ENCODE results near the gene CALHM2. TPM values are rescaled to one million over a fixed set of nuclear protein-coding genes. Genes with fewer than 3 reads are reported as not detected.

CALHM2 gene
- total RNA-seq, 1 experiment from 2014 or later = not detected

DNA sequence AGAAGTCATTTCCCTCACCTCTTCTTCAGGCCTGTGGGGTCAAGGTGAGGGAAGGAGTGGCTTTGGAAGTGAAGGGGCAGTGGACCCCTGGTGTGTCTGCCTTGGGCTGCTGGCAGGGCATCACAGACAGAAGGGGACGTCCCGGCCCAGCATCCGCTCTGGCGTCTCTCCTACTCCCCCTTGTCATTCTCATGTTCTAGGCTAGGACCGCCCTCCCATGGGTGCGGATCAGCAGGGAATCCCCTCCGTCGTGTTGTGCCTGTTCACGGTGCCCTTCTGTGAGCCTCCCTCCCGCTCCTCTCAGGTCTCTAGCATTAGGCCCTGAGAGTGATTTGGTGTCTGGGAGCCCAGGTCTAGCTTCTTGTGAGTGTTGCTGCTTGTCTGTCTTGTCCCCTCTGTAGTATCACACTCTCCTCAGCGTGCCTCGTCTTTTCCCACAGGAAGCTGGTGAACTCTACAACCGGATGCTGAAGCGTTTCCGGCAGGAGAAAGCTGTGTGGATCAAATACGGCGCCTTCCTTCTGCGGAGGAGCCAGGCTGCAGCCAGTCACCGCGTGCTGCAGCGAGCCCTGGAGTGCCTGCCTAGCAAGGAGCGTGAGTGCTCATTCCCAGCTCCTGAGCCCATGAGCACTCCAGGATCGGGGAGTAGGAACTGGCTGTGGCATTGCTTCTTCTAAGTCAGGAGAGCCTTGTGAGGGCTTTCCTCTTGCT is 8.5 kb downstream of the CALHM2 start:
- Histone ChIP-seq H3K36me3 (ENCODE audit: insufficient read depth, low read length) (peaks cover 32% of the 10 kb centered on the region), H3K4me3 (ENCODE audit: low read length) (no peak overlapping the region), H3K9me2 (replicated peaks; ENCODE audit: insufficient read depth, low read length) (no peaks in the 10 kb centered on the region), H3K4me1 (ENCODE audit: low read length) (no peaks in the 10 kb centered on the region), H3K9ac (ENCODE audit: low read length) (no peak overlapping the region), H3K27me3 (ENCODE audit: low read length) (no peaks in the 10 kb centered on the region), H3K27ac (ENCODE audit: low read length) (no peak overlapping the region), H3K79me2 (ENCODE audit: low read length) (no peaks in the 10 kb centered on the region), H4K20me1 (ENCODE audit: insufficient read depth, low read depth, low read length) (no peaks in the 10 kb centered on the region), H3K9me3 (ENCODE audit: low read length) (no peaks in the 10 kb centered on the region), H3K4me2 (ENCODE audit: low read depth, low read length, poor library complexity, severe bottlenecking) (no peak overlapping the region), H2AFZ (ENCODE audit: low read length) (no peak overlapping the region)
- no peak for DNase-seq

DNA sequence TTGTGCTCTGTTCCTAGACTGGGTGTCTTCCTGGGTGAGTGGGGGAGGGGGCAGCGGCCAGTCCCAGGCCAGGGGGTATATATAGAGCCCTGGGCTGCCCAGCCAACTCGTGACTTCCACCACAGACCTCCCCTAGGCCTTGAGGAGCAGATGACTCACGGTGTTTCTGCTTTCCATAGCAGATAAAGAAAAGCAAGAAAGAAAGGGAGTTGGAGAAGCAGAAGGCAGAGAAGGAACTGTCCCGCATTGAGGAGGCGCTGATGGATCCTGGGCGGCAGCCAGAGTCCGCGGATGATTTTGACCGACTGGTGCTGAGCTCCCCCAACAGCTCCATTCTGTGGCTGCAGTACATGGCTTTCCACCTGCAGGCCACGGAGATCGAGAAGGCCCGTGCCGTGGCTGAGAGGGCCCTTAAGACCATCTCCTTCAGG is 10.1 kb downstream of the CALHM2 start:
- no peak overlapping the region for H3K4me3 ChIP-seq (ENCODE audit: low read length)
- H4K20me1 ChIP-seq (ENCODE audit: insufficient read depth, low read depth, low read length) = no peaks in the 10 kb centered on the region
- H3K9me2 ChIP-seq (replicated peaks; ENCODE audit: insufficient read depth, low read length) = no peaks in the 10 kb centered on the region
- H3K9ac ChIP-seq (ENCODE audit: low read length) = no peak overlapping the region
- H3K27me3 ChIP-seq (ENCODE audit: low read length) = no peaks in the 10 kb centered on the region
- no peak overlapping the region for H3K4me2 ChIP-seq (ENCODE audit: low read depth, low read length, poor library complexity, severe bottlenecking)
- no peak for DNase-seq
- H3K9me3 ChIP-seq (ENCODE audit: low read length) = no peaks in the 10 kb centered on the region
- H3K4me1 ChIP-seq (ENCODE audit: low read length) = no peaks in the 10 kb centered on the region
- no peak overlapping the region for H2AFZ ChIP-seq (ENCODE audit: low read length)
- H3K36me3 ChIP-seq (ENCODE audit: insufficient read depth, low read length) = peaks cover 39% of the 10 kb centered on the region
- H3K27ac ChIP-seq (ENCODE audit: low read length) = no peak overlapping the region
- no peaks in the 10 kb centered on the region for H3K79me2 ChIP-seq (ENCODE audit: low read length)

DNA sequence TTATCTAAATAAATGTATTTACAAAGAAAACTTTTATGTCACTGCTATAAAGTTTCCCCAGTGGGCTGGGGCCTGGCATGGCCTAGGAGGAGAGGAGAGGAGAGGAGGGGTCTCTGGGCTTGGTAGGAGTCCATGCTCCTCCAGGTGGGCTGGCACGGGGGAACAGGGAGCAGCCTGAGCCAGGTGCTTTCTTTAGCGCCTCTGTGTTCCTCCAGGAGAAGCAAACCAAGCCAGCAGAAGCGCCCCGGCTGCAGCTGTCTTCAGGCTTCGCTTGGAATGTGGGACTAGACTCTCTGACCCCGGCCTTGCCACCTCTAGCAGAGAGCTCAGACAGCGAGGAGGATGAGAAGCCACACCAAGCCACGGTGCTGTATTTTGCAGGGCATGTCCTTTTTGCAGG is 10.6 kb downstream of the CALHM2 start:
- H3K4me2 ChIP-seq (ENCODE audit: low read depth, low read length, poor library complexity, severe bottlenecking) = no peak overlapping the region
- no peak overlapping the region for H3K27ac ChIP-seq (ENCODE audit: low read length)
- H3K4me3 ChIP-seq (ENCODE audit: low read length) = no peak overlapping the region
- peaks cover 42% of the 10 kb centered on the region for H3K36me3 ChIP-seq (ENCODE audit: insufficient read depth, low read length)
- H4K20me1 ChIP-seq (ENCODE audit: insufficient read depth, low read depth, low read length) = no peaks in the 10 kb centered on the region
- no peak for DNase-seq
- H3K9ac ChIP-seq (ENCODE audit: low read length) = no peak overlapping the region
- no peaks in the 10 kb centered on the region for H3K9me3 ChIP-seq (ENCODE audit: low read length)
- H3K4me1 ChIP-seq (ENCODE audit: low read length) = no peaks in the 10 kb centered on the region
- H3K9me2 ChIP-seq (replicated peaks; ENCODE audit: insufficient read depth, low read length) = no peaks in the 10 kb centered on the region
- H3K79me2 ChIP-seq (ENCODE audit: low read length) = no peaks in the 10 kb centered on the region
- H2AFZ ChIP-seq (ENCODE audit: low read length) = no peak overlapping the region
- no peaks in the 10 kb centered on the region for H3K27me3 ChIP-seq (ENCODE audit: low read length)

DNA sequence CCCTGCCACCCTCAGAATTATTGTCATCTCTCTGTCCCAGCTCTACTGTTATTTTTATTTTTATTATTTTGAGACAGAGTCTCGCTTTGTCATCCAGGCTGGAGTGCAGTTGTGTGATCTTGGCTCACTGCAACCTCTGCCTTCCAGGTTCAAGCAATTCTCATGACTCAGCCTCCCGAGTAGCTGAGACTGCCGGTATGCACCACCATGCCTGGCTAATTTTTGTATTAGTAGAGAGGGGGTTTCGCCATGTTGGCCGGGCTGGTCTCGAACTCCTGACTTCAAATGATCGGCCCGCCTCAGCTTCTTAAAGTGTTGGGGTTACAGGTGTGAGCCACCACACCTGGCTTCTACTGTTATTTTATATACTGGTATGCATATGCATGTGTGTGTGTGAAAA is 11.0 kb downstream of the CALHM2 start:
- H3K4me1 ChIP-seq (ENCODE audit: low read length) = no peaks in the 10 kb centered on the region
- no peak overlapping the region for H3K4me3 ChIP-seq (ENCODE audit: low read length)
- H3K36me3 ChIP-seq (ENCODE audit: insufficient read depth, low read length) = peaks cover 45% of the 10 kb centered on the region
- H3K79me2 ChIP-seq (ENCODE audit: low read length) = no peaks in the 10 kb centered on the region
- H3K27ac ChIP-seq (ENCODE audit: low read length) = no peak overlapping the region
- H2AFZ ChIP-seq (ENCODE audit: low read length) = no peak overlapping the region
- no peaks in the 10 kb centered on the region for H3K9me2 ChIP-seq (replicated peaks; ENCODE audit: insufficient read depth, low read length)
- no peak overlapping the region for H3K4me2 ChIP-seq (ENCODE audit: low read depth, low read length, poor library complexity, severe bottlenecking)
- DNase-seq = no peak
- no peaks in the 10 kb centered on the region for H4K20me1 ChIP-seq (ENCODE audit: insufficient read depth, low read depth, low read length)
- no peaks in the 10 kb centered on the region for H3K27me3 ChIP-seq (ENCODE audit: low read length)
- H3K9ac ChIP-seq (ENCODE audit: low read length) = no peak overlapping the region
- no peaks in the 10 kb centered on the region for H3K9me3 ChIP-seq (ENCODE audit: low read length)

DNA sequence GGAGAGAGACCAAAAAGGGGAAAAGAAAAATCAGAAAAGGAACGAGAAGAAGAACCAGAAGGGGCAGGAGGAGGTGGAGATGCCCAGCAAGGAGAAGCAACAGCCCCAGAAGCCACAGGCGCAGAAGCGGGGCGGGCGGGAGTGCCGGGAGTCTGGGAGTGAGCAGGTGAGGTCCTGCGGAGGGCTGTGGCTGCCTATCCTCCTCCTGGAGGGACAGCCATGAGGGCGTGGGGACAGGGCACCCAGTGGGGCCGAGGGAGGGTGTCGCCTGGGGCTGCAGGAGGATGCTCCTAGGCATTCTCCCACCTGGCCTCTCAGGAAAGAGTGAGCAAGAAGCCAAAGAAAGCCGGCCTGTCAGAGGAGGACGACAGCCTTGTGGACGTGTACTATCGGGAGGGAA is 11.8 kb downstream of the CALHM2 start:
- H3K36me3 ChIP-seq (ENCODE audit: insufficient read depth, low read length) = peaks cover 42% of the 10 kb centered on the region
- H3K79me2 ChIP-seq (ENCODE audit: low read length) = no peaks in the 10 kb centered on the region
- H3K27ac ChIP-seq (ENCODE audit: low read length) = no peak overlapping the region
- no peaks in the 10 kb centered on the region for H3K4me1 ChIP-seq (ENCODE audit: low read length)
- H3K9ac ChIP-seq (ENCODE audit: low read length) = no peak overlapping the region
- no peaks in the 10 kb centered on the region for H3K9me3 ChIP-seq (ENCODE audit: low read length)
- no peak for DNase-seq
- H3K9me2 ChIP-seq (replicated peaks; ENCODE audit: insufficient read depth, low read length) = no peaks in the 10 kb centered on the region
- H2AFZ ChIP-seq (ENCODE audit: low read length) = no peak overlapping the region
- H4K20me1 ChIP-seq (ENCODE audit: insufficient read depth, low read depth, low read length) = no peaks in the 10 kb centered on the region
- H3K27me3 ChIP-seq (ENCODE audit: low read length) = no peaks in the 10 kb centered on the region
- H3K4me3 ChIP-seq (ENCODE audit: low read length) = no peak overlapping the region
- no peak overlapping the region for H3K4me2 ChIP-seq (ENCODE audit: low read depth, low read length, poor library complexity, severe bottlenecking)

DNA sequence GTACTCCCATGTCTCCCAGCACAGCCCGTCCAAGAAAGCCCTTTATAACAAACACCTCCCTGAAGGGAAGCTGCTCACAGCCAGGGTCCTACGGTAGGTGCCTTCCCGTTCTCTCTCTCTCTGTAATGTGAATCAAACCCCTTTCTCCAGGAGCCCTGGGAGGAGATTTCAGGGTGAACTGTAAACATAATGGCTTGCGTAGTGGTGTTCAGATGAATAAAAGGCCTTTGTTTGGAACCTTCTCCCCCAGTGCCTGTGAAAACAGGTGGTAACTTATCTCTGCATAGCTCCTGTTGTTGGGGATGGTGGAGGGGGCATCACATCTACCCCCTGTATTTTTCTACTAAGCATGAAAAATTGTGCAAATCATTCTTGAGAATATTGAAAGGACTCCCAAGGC is 12.4 kb downstream of the CALHM2 start:
- Histone ChIP-seq H3K4me2 (ENCODE audit: low read depth, low read length, poor library complexity, severe bottlenecking) (no peak overlapping the region), H3K9me3 (ENCODE audit: low read length) (no peaks in the 10 kb centered on the region), H3K27ac (ENCODE audit: low read length) (no peak overlapping the region), H3K4me1 (ENCODE audit: low read length) (no peaks in the 10 kb centered on the region), H2AFZ (ENCODE audit: low read length) (no peak overlapping the region), H3K9ac (ENCODE audit: low read length) (no peak overlapping the region), H3K36me3 (ENCODE audit: insufficient read depth, low read length) (peaks cover 41% of the 10 kb centered on the region; the same call in 1 of the 2 replicates), H3K9me2 (replicated peaks; ENCODE audit: insufficient read depth, low read length) (no peaks in the 10 kb centered on the region), H3K27me3 (ENCODE audit: low read length) (no peaks in the 10 kb centered on the region), H4K20me1 (ENCODE audit: insufficient read depth, low read depth, low read length) (no peaks in the 10 kb centered on the region), H3K79me2 (ENCODE audit: low read length) (no peaks in the 10 kb centered on the region), H3K4me3 (ENCODE audit: low read length) (no peak overlapping the region)
- DNase-seq = no peak

DNA sequence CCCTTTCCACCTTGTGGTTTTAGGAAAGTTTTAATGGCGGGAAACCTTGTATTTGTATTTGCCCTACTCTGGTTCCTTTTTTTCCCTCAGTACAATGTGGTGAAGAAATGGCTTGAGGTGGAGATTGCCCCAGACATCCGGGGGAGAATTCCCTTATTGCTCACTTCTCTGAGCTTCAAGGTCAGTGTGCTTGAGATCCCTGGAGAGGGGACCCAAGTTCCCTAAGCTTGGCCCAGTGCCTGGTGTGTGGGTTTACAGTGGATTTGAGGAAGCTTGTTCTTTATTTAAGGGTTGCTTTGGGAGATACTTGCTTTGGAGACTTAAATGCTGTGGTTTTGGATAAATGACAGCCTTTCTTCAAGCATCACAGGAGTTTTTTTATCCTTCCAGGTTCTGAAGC is 18.3 kb downstream of the CALHM2 start:
- DNase-seq = no peak
- Histone ChIP-seq H3K4me3 (ENCODE audit: low read length) (no peak overlapping the region), H4K20me1 (ENCODE audit: insufficient read depth, low read depth, low read length) (no peaks in the 10 kb centered on the region), H3K9ac (ENCODE audit: low read length) (no peak overlapping the region), H3K9me2 (replicated peaks; ENCODE audit: insufficient read depth, low read length) (no peaks in the 10 kb centered on the region), H3K27ac (ENCODE audit: low read length) (no peak overlapping the region), H3K79me2 (ENCODE audit: low read length) (peaks cover 4% of the 10 kb centered on the region; the same call in 1 of the 2 replicates), H3K36me3 (ENCODE audit: insufficient read depth, low read length) (peaks cover 66% of the 10 kb centered on the region), H3K9me3 (ENCODE audit: low read length) (no peaks in the 10 kb centered on the region), H3K27me3 (ENCODE audit: low read length) (no peaks in the 10 kb centered on the region), H2AFZ (ENCODE audit: low read length) (no peak overlapping the region), H3K4me1 (ENCODE audit: low read length) (no peaks in the 10 kb centered on the region), H3K4me2 (ENCODE audit: low read depth, low read length, poor library complexity, severe bottlenecking) (no peak overlapping the region)

DNA sequence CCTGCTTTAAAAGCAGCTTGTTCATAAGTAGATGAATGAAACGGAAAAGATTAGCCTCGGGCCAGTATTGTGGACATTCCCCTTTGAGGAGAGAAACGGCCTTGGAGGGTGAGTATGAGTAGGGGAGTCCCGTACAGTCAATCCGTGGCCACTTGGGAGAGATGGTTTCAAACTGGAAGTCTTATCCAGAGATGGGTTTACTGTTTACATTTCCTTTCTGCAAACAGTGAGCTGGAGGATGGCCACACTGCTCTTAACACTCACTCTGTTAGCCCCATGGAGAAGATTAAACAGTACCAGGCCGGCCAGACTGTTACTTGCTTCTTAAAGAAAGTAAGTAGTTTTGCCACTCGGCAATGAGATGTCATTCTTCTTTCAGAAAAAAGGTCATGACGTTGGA is 20.3 kb downstream of the CALHM2 start:
- H3K36me3 ChIP-seq (ENCODE audit: insufficient read depth, low read length) = peaks cover 68% of the 10 kb centered on the region
- H3K9me2 ChIP-seq (replicated peaks; ENCODE audit: insufficient read depth, low read length) = no peaks in the 10 kb centered on the region
- H3K27me3 ChIP-seq (ENCODE audit: low read length) = no peaks in the 10 kb centered on the region
- H2AFZ ChIP-seq (ENCODE audit: low read length) = no peak overlapping the region
- peaks cover 4% of the 10 kb centered on the region; the same call in 1 of the 2 replicates for H3K79me2 ChIP-seq (ENCODE audit: low read length)
- H3K27ac ChIP-seq (ENCODE audit: low read length) = no peak overlapping the region
- no peak for DNase-seq
- no peaks in the 10 kb centered on the region for H4K20me1 ChIP-seq (ENCODE audit: insufficient read depth, low read depth, low read length)
- no peak overlapping the region for H3K4me3 ChIP-seq (ENCODE audit: low read length)
- H3K4me2 ChIP-seq (ENCODE audit: low read depth, low read length, poor library complexity, severe bottlenecking) = no peak overlapping the region
- H3K9ac ChIP-seq (ENCODE audit: low read length) = no peak overlapping the region
- no peaks in the 10 kb centered on the region for H3K4me1 ChIP-seq (ENCODE audit: low read length)
- H3K9me3 ChIP-seq (ENCODE audit: low read length) = no peaks in the 10 kb centered on the region

All from Karpas-422 (cell line).